Osteoblast (primary cell): ENCODE results near the gene CIBAR2. TPM values are rescaled to one million over a fixed set of nuclear protein-coding genes. Genes with fewer than 3 reads are reported as not detected.

Source experiments
- DNase-seq: peaks from one replicate; pipeline ENCODE4 v3.0.0; 2011; ENCODE audit warnings: low spot score, mixed read lengths; ENCODE audit not compliant: insufficient read length; ENCODE audit errors: missing footprints
- H2AFZ ChIP-seq: 2 replicates; pipeline ENCODE4 v1.6.0; 2011; ENCODE audit warnings: mild to moderate bottlenecking, low read length
- H3K27ac ChIP-seq: 2 replicates; pipeline ENCODE4 v1.5.1; 2011; ENCODE audit warnings: mild to moderate bottlenecking, low read depth, low read length, moderate library complexity
- H3K27me3 ChIP-seq: 2 replicates; pipeline ENCODE4 v1.6.0; 2012; ENCODE audit warnings: mild to moderate bottlenecking, control low read depth, inconsistent platforms, low read length, moderate library complexity; ENCODE audit not compliant: insufficient read depth
- H3K36me3 ChIP-seq: 2 replicates; pipeline ENCODE4 v1.5.1; 2011; ENCODE audit warnings: mild to moderate bottlenecking, low read length, control low read depth, moderate library complexity; ENCODE audit not compliant: insufficient read depth
- H3K4me1 ChIP-seq: 2 replicates; pipeline ENCODE4 v1.5.1; 2011; ENCODE audit warnings: mild to moderate bottlenecking, low read length, control low read depth, moderate library complexity; ENCODE audit not compliant: insufficient read depth
- H3K4me2 ChIP-seq: 2 replicates; pipeline ENCODE4 v1.6.0; 2011; ENCODE audit warnings: mild to moderate bottlenecking, low read length; ENCODE audit not compliant: insufficient read depth
- H3K4me3 ChIP-seq: fragments of 200-600 bp; sonication (generic); 3 replicates; pipeline ENCODE4 v1.5.1; 2012; ENCODE audit warnings: mild to moderate bottlenecking, low read length, inconsistent platforms; ENCODE audit not compliant: insufficient read depth
- H3K79me2 ChIP-seq: 2 replicates; pipeline ENCODE4 v1.6.0; 2012; ENCODE audit warnings: mild to moderate bottlenecking, low read length, control low read depth, inconsistent platforms; ENCODE audit not compliant: insufficient read depth
- H3K9me3 ChIP-seq: 2 replicates; pipeline ENCODE4 v1.5.1; 2011; ENCODE audit warnings: low read depth, low read length, control low read depth
- H4K20me1 ChIP-seq: 2 replicates; pipeline ENCODE4 v1.6.0; 2012; ENCODE audit warnings: mild to moderate bottlenecking, low read length, control low read depth; ENCODE audit not compliant: insufficient read depth
- total RNA-seq: library from RNA; depleted of rRNA; stranded (reverse); fragments of >200 nt; gene quantifications from 2 replicates; pipeline ENCODE4 v1.2.3, GENCODE V29; 2012
- TF ChIP-seq, protein P1 (sequence below): IDR thresholded peaks from 2 replicates; pipeline ENCODE4 v1.5.1; 2011; ENCODE audit warnings: mild to moderate bottlenecking, low read depth, low read length, moderate library complexity; ENCODE audit errors: extremely low read depth

CIBAR2 gene
- total RNA-seq, 1 donor = under 0.01 TPM

DNA sequence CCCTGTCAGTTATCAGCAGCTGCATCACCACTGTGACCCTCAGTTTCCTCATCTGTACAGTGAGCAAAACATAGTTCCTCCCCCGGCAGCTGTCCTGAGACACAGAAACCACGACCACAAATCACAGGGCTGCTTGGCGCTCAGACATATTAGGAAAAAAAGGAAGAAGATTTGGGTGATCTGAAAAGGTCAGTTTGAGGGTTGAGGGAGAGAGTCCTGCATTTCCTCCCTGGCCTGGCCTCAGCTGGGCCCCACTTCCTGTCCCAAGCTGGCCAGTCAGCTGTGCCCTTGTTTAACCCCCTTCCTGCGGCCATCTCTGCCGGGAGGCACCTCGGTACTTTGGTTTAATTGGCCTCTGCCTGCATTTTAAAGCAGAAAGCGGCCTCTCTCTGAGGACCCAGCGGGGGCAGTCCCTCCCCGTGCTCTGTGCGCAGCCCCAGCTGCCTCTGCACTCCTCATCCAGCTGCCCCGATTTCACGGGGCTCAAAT lies 24.0 kb upstream of the CIBAR2 start:
- peak; percentile 23 for DNase-seq
- Histone ChIP-seq H3K4me1 (peaks cover 26% of the 10 kb centered on the region), H3K27ac (no peak overlapping the region), H3K36me3 (no peaks in the 10 kb centered on the region), H2AFZ (peak overlapping the region; percentile 84), H3K9me3 (no peaks in the 10 kb centered on the region), H4K20me1 (no peaks in the 10 kb centered on the region), H3K79me2 (no peaks in the 10 kb centered on the region), H3K4me3 (no peak overlapping the region), H3K27me3 (no peaks in the 10 kb centered on the region), H3K4me2 (no peak overlapping the region)
- TF ChIP-seq, protein P1, sequence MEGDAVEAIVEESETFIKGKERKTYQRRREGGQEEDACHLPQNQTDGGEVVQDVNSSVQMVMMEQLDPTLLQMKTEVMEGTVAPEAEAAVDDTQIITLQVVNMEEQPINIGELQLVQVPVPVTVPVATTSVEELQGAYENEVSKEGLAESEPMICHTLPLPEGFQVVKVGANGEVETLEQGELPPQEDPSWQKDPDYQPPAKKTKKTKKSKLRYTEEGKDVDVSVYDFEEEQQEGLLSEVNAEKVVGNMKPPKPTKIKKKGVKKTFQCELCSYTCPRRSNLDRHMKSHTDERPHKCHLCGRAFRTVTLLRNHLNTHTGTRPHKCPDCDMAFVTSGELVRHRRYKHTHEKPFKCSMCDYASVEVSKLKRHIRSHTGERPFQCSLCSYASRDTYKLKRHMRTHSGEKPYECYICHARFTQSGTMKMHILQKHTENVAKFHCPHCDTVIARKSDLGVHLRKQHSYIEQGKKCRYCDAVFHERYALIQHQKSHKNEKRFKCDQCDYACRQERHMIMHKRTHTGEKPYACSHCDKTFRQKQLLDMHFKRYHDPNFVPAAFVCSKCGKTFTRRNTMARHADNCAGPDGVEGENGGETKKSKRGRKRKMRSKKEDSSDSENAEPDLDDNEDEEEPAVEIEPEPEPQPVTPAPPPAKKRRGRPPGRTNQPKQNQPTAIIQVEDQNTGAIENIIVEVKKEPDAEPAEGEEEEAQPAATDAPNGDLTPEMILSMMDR = no peak

GRCh38 chr16:85134789-85135142 lies 22.5 kb upstream of the CIBAR2 start:
- H2AFZ ChIP-seq = no peak overlapping the region

DNA sequence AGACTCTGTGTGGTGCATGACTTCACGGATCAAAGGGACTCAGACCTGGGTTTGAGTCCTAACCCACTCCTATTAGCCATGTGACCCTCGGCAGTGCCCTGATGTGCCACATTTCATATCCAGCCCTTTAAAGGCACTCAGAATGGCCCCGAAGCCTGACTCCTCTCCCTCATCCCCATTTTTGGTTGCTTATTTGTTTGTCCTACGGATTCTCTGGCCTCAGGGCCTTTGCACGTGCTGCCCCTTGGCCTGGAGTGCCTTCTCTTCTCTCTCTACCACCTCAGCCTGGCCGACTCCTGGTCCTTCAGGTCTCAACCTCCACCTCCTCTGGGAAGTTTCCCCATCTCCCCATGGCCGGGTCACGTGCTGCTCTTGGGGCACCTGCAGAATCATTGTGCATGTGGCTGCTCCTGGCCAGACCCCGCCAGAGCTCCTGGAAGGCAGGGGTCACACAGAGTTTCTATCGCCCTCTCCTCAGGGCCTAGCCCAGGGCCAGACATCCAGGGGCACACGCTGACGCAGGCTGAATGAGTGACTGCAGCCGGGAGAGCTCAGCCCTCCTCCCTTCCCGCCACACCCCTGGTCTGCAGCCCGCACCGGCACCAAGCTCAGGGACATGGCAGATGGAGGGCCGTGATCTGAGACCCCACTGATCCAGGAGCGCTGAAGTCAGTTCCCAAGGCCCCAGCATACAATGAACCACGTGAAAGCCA lies 22.0 kb upstream of the CIBAR2 start:
- no peaks in the 10 kb centered on the region for H4K20me1 ChIP-seq
- TF ChIP-seq, protein P1 = no peak

More at GRCh38 chr16:85134789-85135142, 22.5 kb upstream of the CIBAR2 start:
- H3K4me1 ChIP-seq = peaks cover 32% of the 10 kb centered on the region
- TF ChIP-seq, protein P1 = no peak
- no peak overlapping the region for H3K4me2 ChIP-seq
- no peak overlapping the region for H3K27ac ChIP-seq
- no peak overlapping the region for H3K4me3 ChIP-seq
- H3K9me3 ChIP-seq = no peaks in the 10 kb centered on the region
- DNase-seq = peak; percentile 26
- H3K36me3 ChIP-seq = no peaks in the 10 kb centered on the region
- no peaks in the 10 kb centered on the region for H3K79me2 ChIP-seq
- no peaks in the 10 kb centered on the region for H4K20me1 ChIP-seq
- no peaks in the 10 kb centered on the region for H3K27me3 ChIP-seq

GRCh38 chr16:85133290-85133599 lies 21.0 kb upstream of the CIBAR2 start:
- no peaks in the 10 kb centered on the region for H3K27me3 ChIP-seq
- no peak overlapping the region for H3K27ac ChIP-seq
- no peaks in the 10 kb centered on the region for H3K79me2 ChIP-seq
- H3K4me1 ChIP-seq = peaks cover 33% of the 10 kb centered on the region
- no peak for DNase-seq
- TF ChIP-seq, protein P1 = no peak
- H3K4me2 ChIP-seq = no peak overlapping the region
- no peak overlapping the region for H3K4me3 ChIP-seq
- H3K36me3 ChIP-seq = no peaks in the 10 kb centered on the region
- no peaks in the 10 kb centered on the region for H4K20me1 ChIP-seq
- no peak overlapping the region for H2AFZ ChIP-seq
- no peaks in the 10 kb centered on the region for H3K9me3 ChIP-seq

More for the DNA sequence above, 22.0 kb upstream of the CIBAR2 start:
- Histone ChIP-seq H3K4me2 (no peak overlapping the region), H3K4me1 (peaks cover 33% of the 10 kb centered on the region), H3K79me2 (no peaks in the 10 kb centered on the region), H2AFZ (no peak overlapping the region), H3K4me3 (no peak overlapping the region), H3K27ac (no peak overlapping the region), H3K9me3 (no peaks in the 10 kb centered on the region), H3K36me3 (no peaks in the 10 kb centered on the region), H3K27me3 (no peaks in the 10 kb centered on the region)
- DNase-seq = peak; percentile 23
